Measurements from ENCODE around the gene ATG5.
"Not testable (repeated sequence)": the region's sequence is repeated elsewhere in the genome, so short reads cannot be mapped to it uniquely, and the experiment has no call there.

The ATG5 gene

DNA sequence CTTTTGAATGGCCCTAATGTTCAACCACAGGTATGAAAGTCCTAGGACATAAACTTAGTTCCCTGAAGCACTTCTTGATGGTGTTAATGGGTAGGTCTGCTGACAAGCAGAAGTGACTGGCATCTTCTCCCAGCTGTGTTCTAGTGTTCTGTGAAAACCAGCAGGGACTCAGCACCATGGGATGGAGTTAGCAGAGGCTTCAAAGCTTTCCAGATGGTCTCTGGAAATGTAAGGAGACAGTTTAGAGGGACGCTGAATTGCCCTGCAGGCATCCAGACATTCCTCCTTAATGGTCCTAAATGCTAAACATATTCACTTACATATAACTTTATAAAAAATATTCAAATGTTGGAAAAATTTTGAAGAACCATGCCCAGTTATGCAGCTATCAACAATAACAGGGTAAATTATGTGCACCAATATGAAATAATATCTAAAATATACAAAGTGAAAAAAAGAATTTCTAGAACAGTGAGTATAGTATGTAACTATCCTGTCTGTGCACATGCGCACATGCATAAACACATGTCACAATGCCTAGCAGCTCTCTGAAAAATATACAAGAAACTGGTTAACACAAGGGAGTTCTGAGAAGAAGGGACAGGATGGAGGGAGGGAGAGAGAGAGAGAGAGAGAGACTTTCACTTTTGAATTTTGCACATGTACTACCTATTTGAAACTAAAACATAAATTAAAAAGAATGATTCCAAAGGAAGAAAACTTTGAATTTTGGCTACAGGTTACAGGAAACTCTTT lies 152.3 kb downstream of the ATG5 start:
- no peak for DNase-seq

DNA sequence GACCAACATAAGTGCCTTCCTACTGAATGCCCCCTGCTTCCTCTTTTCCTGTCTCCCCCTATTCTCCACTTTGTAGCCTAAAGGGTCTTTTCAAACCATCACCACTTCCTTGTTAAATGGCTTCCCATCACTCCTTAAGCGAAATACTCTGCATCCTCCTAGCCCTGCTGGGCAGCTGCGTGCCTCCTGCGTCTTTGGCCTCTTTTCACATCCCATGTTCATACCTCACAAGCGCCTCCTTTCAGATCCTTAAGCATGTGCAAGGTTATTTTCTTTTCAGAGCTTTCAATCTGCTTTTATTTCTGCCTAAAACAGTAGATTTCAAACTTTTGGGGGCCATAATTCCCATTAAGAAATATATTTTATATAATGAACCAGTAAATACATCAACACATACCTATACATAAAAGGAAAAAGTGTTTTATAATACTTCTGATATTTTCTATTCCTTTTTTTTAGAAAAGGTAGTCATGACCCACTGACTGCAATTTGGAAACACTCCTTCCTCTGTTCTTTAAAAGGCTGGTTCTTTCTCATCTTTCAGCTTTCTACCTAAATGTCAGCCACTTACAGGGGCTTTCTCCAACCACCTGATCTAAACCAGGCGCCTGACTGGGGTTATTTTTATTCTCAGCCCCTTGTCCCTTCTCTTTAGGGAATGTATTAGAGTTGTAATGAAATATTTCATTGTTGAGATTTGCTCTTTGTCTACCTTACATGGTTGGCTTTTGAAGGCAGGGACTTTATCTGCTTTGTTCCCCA lies 155.3 kb downstream of the ATG5 start:
- no peak for DNase-seq

DNA sequence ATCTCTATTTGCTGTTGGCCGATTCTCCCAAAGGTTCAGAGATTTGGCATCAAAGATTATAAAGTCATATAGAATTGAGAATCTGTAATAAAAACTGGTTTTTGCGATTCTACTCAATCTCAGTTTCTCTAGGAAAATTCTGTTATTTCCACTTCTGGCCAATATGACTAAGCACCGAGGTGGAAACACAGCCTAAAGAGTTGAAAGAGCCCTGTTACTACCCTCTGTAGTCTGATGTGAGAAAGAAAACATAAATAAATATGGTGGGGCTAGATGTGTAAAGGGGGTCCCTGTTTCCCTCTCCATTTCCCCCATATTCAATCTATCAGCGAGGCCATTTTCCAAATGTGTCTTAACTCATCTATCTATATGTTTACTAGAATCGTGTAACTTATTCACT lies 156.0 kb downstream of the ATG5 start:
- DNase-seq = no peak

DNA sequence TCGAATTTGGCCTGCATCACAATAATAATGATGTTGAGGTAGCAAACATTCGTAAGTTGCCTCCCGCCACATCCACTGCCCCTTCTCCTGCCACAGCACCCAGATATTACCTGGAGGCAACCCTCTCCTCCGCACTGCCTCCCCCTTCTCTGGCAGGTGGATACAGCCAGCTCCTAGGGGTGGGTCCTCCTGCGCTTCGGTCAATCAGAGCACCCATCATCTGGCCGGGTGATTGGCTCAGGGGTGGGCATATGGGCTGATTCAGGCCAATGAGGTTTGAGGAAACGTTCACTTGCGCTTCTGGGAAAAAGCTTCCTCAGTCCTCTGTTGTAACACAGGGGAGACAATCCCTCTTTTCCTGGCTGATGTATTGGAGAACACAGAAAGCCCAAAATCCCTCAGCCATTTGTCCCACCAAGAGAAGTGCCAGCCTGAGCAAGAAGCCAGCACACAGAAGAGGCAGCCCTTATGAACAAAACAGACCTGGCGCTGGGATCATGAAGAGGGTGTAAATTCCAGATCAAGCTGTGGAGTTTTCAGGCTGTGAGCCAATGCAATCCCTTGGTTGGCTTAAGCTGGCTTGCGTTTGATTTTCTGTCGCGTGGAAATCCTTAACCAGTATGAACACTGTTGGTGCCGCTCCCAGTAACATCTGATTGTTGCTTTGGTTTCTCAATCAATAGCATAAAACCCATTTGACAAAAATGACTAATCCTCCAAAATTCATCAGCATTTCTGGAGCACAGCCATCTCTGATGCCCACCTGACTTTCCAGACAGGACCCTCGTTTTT lies 157.3 kb downstream of the ATG5 start:
- no peak for DNase-seq

DNA sequence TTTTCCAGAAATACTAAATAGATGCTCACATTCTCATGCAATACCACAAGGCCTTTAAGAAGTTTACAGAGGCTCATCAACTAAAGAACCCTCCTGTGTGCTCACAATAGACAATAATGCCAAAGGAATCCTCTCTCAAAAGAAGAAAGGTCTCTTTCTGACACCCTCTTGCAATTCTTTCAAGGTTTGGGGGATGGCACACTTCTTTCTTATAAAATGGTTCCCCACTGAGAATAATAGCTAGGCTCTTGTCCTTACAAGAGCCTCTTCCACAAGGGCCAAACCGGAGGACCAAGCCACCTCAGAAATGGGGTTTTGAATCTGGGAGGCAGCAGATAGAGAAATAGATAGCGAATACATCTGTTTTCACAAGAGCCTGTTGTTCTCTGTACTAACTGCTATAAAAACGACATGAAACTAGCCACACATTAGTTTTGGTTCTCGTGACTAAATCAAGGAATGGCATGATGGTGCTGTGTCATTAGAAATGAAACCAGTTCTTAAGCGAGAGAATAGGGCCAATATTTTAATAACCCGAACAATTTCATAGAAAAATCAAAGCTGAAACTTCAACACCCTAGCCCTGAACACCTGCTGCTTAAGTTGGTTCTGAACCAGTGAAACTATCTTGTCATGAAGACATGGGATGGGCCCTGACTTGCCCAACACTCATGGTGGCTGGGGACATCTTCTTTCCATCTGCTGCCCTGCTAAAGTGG lies 158.3 kb downstream of the ATG5 start:
- no peak for DNase-seq

DNA sequence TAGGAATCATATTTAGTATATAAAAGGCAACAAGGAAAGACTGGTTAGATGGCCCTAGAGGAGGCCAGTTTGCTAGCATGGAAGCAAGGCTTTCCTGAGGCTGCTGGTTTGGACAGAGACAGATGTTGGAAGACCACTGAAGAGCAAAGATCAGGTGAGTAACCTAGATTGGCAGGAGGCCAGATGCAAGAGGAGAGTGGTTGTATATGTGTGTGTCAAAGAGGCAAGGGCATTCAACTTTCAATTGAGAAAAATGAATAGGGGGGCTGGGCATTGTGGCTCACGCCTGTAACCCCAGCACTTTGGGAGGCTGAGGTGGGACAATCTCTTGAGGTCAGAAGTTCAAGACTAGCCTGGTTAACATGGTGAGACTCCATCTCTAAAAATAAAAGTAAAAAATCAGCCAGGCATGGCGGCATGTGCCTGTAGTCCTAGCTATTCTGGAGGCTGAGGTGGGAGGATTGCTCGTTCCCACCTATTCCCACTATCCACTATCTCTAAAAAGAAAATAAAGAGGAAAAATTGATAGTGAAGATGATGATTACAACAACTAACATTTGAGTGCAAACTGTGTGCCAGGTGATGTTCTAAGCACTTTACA lies 159.6 kb downstream of the ATG5 start:
- DNase-seq = no peak

DNA sequence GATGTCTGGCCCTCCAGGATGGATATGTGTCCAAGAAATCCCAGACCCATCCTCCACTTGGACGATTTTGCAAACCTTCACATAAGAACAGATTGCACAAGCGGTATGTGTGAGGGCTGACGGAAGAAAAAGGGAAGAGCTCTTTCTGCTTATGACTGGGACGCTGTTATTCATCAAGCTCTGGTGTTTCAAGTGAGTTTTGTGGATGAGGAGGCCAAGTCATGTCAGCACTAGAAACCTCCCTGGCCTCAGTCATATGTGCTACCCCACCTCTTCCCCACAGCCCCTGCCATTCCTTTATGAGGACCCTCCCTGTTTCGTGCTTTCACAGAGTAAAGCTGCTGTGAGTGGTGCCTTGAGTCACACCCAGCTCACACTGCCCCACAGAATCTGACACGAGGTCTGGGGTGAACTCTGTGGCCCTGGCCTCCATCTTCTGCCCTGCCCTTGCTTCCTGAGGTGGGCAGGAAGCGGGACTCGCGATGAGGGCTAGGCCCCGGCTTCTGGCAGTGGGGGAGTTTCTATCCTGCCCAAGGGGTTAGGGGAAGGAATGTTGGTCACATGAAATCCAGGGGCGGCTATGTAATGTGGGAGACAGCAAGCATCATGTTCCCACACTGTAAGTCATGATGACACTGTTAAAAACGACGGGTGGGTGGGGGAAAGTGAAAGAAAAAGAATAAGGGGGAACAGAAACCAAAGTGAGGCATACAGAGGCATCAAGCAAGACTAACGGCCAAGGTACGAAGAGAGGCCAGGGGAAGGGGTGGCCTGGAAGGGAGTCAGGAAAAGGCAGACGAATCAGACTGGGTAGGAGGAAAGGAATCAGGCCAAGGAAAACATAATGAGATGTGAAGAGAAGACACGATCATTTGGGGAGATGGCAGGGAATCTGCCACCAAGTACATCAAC lies 161.3 kb downstream of the ATG5 start:
- no peak for DNase-seq

DNA sequence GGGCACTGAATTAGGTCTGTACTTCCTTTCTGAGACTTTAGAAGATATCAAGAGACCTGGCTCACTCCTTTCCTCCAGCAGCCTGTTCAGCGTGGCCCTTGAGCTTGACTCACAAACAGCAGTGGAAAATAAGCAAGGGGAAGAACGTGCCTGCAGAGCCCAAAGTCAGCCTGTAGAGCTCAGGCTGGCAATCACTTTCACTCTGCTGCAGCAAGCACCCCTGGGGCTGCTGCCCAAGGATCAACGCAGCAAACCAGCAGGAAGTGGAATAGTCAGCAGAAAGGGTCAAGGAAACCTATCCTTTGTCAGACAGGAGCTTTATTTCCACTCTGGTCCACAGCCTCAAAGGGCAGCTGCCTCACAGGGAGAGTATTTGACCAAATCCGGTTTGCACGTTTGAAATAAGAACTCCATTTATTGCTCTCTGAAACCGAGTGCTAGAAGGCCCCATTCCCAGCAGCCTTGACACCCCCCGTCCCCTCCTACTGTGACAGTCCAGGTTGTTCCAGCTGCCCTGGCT lies 162.1 kb downstream of the ATG5 start:
- DNase-seq = no peak

DNA sequence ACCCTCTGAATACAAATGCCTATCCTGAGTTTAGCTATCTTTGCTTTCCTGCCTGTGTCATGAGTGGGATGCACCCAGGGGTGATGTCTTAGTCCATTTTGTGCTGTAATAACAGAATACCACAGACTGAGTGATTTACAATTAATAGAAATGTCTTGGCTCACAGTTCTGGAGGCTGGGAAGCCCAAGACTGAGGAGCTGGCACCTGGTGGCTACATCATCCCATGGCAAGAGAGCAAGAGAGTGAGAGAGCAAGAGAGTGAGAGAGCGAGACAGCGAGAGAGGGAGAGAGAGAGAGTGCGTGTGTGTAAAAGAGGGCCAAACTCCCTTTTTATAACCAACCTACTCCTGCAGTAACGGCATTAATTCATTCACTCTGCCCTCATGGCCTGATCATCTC lies 162.6 kb downstream of the ATG5 start:
- DNase-seq = no peak

DNA sequence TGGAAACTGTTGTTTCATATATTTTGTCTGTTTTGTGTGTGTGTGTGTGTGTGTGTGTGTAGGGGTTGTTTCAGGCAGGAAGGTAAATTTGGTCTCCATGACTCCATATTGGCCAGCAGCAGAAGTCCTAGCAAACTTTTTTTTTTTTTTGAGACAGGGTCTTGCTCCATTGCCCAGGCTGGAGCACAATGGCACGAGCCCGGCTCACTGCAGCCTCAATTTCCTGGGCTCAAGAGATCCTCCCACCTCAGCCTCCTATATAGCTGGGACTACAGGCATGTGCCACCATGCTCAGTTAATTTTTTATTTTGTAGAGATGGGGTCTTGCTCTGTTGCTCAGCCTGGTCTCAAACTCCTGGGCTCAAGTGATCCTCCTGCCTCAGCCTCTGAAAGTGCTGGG lies 163.7 kb downstream of the ATG5 start:
- DNase-seq = no peak

DNA sequence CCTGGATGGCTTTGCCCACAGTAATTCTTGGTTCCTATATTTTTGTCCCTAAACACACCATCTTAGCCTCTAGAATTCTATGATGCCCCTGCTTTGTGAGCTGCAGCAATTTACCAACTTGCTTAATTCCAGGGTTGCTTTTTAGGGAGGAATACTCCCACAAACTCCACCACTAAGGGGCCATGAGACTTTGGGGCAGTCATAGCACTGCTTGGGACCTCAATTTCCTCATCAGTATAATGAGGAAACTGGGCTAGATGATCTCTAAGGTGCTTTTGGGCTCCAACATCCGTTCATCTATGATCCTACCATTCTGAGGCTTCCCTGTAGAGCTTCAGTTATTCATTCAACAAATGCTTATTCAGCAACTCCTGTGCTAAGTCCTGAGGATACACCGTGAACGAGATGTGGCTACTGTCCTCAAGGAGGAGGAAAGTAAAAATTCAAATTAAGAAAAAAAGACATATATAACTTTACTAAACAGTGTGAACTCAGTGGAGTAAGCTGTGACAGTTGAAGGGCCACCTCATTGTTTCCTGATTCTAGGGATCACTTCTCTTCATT lies 164.2 kb downstream of the ATG5 start:
- DNase-seq = no peak

DNA sequence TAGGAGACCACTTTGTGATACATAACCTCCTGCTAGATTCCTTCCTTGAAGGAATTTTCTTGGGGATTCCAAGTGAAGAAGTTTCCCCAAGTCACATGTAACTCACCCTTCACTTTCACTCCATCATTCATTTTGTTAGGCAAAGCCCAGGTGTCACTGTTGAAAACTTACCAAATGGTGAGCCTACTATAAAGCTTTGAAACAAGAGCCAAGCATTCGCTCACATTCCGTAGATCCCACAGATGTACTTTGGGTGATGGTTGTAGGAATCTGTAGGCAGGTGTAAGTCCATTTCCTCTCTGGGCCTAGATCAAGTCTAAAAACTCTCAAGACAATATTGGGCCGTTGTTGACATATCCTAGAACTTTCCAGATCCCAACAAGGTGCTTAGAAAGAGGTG lies 165.4 kb downstream of the ATG5 start:
- no peak for DNase-seq

DNA sequence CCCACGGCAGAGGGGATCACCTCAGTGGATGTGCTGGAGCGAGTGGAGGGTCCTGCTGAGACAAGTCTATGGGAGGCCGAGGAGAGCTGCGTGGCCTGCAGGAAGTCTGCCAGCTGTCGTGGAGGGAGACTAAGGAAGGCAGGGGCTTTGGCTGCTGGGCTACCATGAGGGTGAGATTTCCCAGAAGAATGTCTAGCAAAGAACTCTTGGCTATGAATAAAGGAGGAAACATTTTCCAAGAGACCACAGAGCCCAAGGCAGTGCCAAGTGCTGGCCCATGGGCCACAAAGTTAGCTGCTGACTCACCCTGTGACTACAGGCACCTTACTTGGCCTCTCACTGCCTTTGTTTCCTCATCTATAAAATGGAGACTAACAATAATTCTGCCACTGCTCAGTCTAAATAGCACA lies 166.0 kb downstream of the ATG5 start:
- no peak for DNase-seq

DNA sequence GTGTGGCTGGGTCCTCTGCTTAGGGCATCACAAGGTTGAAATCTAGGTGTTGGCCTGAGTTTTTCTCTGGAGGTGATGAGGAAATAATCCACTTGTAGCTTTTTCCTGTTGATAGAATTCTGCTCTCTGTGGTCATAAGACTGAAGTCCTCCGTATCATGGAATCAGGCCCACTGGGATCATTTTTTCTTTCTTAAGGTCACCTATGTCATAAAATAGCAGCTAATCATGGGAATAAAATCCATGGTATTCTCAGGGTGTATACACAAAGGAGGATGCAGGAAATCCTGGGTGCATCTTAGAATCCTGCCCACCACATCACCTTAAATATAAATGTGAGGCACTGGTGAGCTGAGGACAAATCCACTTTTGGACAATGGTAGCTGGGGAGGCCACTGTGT lies 166.7 kb downstream of the ATG5 start:
- DNase-seq = no peak

DNA sequence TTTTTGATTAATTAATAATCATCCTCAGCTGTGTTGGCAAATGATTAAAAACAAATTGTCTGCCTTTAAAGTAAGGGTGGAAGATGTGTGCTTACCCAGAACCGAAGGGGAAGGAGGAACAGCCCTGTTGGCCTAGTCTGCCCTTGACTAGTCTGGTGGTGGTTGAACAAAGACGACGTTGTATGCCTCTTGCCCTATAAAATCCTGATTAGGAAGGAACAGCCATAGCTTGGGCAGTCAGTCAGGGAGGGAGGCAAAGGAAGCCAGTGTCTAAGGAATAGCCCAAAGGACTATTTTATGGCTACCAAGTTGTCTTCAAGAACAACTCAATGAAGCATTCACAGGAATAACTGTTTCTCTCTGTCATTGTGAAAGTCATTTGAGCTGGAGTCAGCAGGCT lies 168.7 kb downstream of the ATG5 start:
- no peak for DNase-seq

DNA sequence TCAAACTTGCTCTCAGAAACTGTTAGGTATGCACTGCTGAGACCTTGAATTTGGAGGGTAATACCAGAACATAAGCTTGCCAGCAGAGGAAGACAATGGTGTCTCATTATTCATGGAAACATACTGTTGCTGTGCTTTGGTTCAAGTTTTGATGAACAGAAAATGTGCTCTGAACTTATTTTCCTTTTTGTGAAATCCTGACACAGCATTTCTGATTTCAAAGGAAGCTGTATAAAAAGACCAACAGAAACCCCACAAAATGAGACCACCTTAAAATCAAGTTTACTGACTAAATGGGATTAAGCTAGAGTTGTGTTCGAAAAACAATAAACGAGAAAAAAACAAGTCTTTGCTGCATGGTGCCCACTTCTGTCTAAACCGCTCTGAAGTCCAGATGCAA lies 169.1 kb downstream of the ATG5 start:
- no peak for DNase-seq

DNA sequence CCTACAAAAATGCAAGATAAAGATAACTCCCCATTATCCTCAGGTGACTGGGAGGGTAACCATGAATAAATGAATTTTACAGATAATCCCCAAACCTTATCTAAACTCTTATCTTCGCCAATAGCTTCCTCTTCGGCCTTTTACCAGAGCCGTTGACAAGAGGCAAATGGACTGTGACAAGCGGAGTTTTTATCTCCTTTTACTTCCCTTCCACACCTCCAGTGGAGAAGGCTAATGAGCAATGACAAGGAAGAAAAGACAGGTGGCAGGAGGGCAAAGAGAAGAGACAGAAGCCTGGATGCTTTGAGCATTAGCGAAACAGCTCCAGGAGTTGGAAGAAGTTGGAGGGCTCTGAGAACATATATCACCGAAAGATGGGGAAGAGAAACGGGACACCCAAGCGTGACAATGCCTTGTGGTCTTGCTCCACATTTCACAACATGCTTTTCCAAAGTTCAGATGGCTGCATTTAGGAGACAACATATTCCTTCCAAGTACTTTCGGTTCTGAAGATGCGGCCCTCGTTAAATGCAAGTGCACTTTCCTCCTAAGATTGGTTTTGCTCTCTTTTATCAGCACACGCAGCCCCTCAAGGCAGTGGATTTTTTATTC lies 170.2 kb downstream of the ATG5 start:
- DNase-seq = no peak

DNA sequence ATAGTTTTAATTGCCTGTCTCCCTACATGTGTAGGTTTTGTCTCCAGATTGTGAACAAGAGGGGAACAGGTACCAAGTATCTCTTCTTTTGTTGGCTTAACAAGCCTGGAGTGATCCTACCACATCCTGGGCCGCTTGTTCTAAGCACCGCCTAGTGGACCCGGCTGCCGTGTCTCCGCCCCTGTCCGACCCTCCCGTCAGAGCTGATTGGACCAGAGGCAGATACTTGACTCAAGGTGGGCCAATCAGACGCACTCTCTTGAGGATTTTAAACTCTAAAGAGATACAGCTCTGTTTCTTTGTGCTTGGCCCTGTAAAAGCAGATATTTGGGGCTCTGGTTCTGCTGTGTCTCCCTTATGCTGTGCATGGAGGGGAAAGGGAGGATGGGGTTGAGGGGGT lies 171.2 kb downstream of the ATG5 start:
- DNase-seq = no peak

DNA sequence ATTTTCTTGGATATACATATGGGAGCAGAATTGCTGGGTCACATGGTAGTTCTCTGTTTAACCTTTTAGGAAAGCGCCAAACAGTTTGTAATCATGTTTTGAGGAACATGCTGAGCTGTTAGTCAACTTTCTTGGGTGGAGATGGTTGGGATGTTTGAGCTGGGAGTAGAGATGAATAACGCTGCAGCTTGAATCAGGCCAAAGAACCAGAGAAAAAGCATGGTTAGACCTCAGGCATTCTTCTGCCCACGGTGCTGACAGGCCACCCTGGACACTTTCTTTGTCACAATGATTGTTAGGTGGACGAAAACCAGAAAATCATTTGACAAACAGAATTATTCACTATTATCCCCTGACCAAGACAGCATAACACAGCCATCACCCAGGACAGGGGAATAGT lies 172.6 kb downstream of the ATG5 start:
- DNase-seq = no peak

DNA sequence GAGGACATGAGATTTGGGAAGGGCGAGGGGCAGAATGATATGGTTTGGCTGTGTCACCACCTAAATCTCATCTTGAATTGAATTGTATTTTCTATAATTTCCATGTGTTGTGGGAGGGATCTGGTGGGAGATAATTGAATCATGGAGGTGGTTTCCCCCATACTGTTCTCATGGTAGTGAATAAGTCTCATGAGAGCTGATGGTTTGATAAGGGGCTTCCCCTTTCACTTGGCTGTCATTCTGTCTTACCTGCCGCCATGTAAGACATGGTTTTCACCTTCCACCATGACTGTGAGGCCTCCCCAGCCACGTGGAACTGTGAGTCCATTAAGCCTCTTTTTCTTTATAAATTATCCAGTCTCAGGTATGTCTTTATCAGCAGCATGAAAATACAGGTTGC lies 173.1 kb downstream of the ATG5 start:
- not testable (repeated sequence) for DNase-seq

Data from NCI-H187 (cell line).